Lower leg skin (tissue), 3 donors: ENCODE data around the gene VPS8.

Source experiments
- CTCF ChIP-seq, 3 donors: fragments of 450-650 bp; IDR thresholded peaks; one replicate each; pipeline ENCODE4 v1.5.1; 2016; ENCODE audit warnings: antibody characterized with exemption in 3 of 3, mild to moderate bottlenecking in 3 of 3, moderate library complexity in 2 of 3
- POLR2A ChIP-seq, 2 donors: fragments of 450-650 bp; IDR thresholded peaks; one replicate each; pipeline ENCODE4 v1.6.1; 2016 to 2017; ENCODE audit warnings: antibody characterized with exemption in 2 of 2, mild to moderate bottlenecking in 1 of 2, moderate library complexity in 1 of 2

- TF ChIP-seq CTCF (IDR thresholded peaks at IDR 0.05) (no peak), POLR2A (IDR thresholded peaks at IDR 0.05) (no peak)
Observed at GRCh38 chr3:184785890-184786279, 26.1 kb upstream of the VPS8 start.
